ENCODE data around the gene UTP25. TPM values are rescaled to one million over a fixed set of nuclear protein-coding genes. Genes with fewer than 3 reads are reported as not detected.

Gene UTP25
- total RNA-seq, 2 donors from 2014 or later, result 4.3 to 6.0 TPM

GRCh38 chr1:209822706-209823105 lies 5.1 kb upstream of the UTP25 start:
- Mint-ChIP-seq H3K27ac (no peak overlapping the region), H3K9me3 (no peaks in the 10 kb centered on the region), H3K36me3 (ENCODE audit: low read depth) (no peaks in the 10 kb centered on the region), H3K4me3 (no peak overlapping the region), H3K4me1 (no peaks in the 10 kb centered on the region), H3K27me3 (ENCODE audit: insufficient read depth) (peaks cover 18% of the 10 kb centered on the region)
- DNase-seq, result no peak
- TF ChIP-seq, protein P1, sequence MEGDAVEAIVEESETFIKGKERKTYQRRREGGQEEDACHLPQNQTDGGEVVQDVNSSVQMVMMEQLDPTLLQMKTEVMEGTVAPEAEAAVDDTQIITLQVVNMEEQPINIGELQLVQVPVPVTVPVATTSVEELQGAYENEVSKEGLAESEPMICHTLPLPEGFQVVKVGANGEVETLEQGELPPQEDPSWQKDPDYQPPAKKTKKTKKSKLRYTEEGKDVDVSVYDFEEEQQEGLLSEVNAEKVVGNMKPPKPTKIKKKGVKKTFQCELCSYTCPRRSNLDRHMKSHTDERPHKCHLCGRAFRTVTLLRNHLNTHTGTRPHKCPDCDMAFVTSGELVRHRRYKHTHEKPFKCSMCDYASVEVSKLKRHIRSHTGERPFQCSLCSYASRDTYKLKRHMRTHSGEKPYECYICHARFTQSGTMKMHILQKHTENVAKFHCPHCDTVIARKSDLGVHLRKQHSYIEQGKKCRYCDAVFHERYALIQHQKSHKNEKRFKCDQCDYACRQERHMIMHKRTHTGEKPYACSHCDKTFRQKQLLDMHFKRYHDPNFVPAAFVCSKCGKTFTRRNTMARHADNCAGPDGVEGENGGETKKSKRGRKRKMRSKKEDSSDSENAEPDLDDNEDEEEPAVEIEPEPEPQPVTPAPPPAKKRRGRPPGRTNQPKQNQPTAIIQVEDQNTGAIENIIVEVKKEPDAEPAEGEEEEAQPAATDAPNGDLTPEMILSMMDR (conservative IDR thresholded peaks at IDR 0.05), result no peak
- H3K27me3 ChIP-seq (ENCODE audit: control insufficient read depth, insufficient read depth, low read length, poor library complexity, severe bottlenecking), result peaks cover 37% of the 10 kb centered on the region
- H3K9ac ChIP-seq (ENCODE audit: extremely low read depth, low read length, poor library complexity, severe bottlenecking), result no peak overlapping the region
- no peaks in the 10 kb centered on the region for H3K36me3 ChIP-seq (ENCODE audit: control insufficient read depth, insufficient read depth, low read length)
- WGBS, 2 experiments (ENCODE audit: insufficient coverage in 1 of 2, insufficient read length in 1 of 2), result 84 to 89% methylated on average over 7 of the region's 7 CpGs
- H3K9me3 ChIP-seq (ENCODE audit: control insufficient read depth, low read length), result no peaks in the 10 kb centered on the region
- no peak overlapping the region for H3K4me3 ChIP-seq (ENCODE audit: low read length)
- no peaks in the 10 kb centered on the region for H3K4me1 ChIP-seq (ENCODE audit: control insufficient read depth, insufficient read depth, low read length)
- H3K27ac ChIP-seq (ENCODE audit: low read depth, low read length), result no peak overlapping the region

DNA sequence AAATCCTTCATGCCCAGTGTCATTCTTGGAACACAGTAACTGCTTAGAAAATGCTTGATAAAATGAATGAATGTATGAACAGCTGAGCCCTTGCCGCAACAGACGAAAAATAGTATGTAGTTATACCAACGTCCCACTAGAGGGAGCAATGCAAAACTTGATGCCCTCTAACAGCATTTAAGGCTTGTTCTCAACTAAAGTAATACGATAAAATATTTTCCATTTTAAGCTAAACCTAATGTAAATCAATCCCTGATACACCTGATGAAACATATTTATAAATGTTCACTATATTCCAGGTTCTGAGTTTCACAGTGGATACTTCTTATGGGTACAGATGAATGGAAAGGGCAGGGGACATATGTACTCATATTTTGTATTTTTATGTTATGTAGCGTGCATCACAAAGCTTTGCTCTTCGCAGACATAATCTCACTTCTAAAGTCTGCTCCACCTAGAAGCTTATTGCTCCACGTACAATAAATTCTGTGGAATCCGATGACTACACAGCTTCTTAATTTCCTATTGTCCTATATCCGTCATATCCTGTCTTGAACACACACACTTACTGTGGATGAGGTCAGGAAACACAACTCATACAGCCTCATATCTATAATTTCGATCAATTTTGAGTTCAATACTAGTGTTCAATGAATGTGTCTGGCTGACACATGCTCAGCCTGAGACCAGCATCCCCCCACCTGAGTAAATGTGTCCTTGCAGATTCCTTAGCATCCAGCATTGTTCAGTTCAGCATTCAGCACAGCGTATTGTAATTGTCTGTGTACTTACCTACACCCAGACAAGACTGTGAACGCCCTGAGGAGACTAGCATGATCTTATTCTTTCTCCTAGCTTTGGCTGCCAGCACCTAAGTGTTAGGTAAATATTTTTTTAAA lies 4.4 kb upstream of the UTP25 start:
- Histone ChIP-seq H3K36me3 (ENCODE audit: control insufficient read depth, insufficient read depth, low read length) (no peaks in the 10 kb centered on the region), H3K9ac (ENCODE audit: extremely low read depth, low read length, poor library complexity, severe bottlenecking) (no peak overlapping the region), H3K9me3 (ENCODE audit: control insufficient read depth, low read length) (no peaks in the 10 kb centered on the region), H3K4me1 (ENCODE audit: control insufficient read depth, insufficient read depth, low read length) (no peaks in the 10 kb centered on the region), H3K27me3 (ENCODE audit: control insufficient read depth, insufficient read depth, low read length, poor library complexity, severe bottlenecking) (peaks cover 37% of the 10 kb centered on the region), H3K4me3 (ENCODE audit: low read length) (no peak overlapping the region), H3K27ac (ENCODE audit: low read depth, low read length) (no peak overlapping the region)
- no peak for DNase-seq
- Mint-ChIP-seq H3K9me3 (no peaks in the 10 kb centered on the region), H3K4me1 (no peaks in the 10 kb centered on the region), H3K27me3 (ENCODE audit: insufficient read depth) (peaks cover 16% of the 10 kb centered on the region), H3K4me3 (no peak overlapping the region), H3K36me3 (ENCODE audit: low read depth) (no peaks in the 10 kb centered on the region), H3K27ac (no peak overlapping the region)
- WGBS, 2 experiments (ENCODE audit: insufficient coverage in 1 of 2, insufficient read length in 1 of 2), result 47 to 52% methylated on average over 6 to 12 of the region's 12 CpGs
- TF ChIP-seq, protein P1 (conservative IDR thresholded peaks at IDR 0.05), result peak; percentile 87

DNA sequence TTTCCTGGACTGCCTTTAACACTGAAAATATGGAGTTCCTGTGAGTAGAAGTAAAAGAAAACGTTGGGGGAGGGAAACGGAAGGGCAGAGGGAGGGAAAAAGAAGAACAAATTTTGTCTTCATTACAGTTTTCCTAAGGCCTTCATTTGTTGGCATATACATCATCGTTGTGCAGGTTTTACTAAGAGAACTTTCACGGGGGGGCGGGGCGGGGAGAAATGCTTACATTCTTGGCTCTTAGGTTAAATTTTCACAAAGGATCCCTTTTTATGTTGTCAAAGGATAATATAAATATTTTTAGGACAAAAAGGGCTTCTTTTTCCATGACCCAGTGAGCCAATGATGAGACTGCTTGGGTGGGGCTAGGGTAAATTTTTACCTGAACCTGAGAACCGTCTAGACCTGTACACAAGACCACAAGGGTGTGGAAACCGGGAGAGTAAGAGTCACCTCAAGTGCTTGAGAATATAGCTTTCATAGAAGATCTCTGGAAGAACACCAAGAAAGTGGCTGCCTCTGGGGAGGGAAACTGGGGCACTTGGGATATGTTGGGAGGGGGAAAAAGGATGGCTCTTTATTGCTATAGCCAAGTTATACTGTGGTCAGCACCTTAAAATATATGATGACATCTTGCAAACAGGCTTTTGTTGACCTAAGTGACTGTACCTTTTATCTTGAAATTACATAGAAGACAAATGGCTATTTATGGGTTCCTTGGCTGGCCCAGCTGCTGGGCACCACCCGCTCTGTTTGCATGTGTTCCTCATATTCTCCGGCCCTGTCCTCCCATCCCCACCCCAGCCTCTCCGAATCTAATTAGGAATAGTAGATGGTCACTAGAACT lies 2.0 kb upstream of the UTP25 start:
- TF ChIP-seq, protein P1 (conservative IDR thresholded peaks at IDR 0.05), result no peak
- Histone ChIP-seq H3K36me3 (ENCODE audit: control insufficient read depth, insufficient read depth, low read length) (peaks cover 7% of the 10 kb centered on the region), H3K27me3 (ENCODE audit: control insufficient read depth, insufficient read depth, low read length, poor library complexity, severe bottlenecking) (peaks cover 15% of the 10 kb centered on the region), H3K9me3 (ENCODE audit: control insufficient read depth, low read length) (no peaks in the 10 kb centered on the region), H3K4me3 (ENCODE audit: low read length) (no peak overlapping the region), H3K9ac (ENCODE audit: extremely low read depth, low read length, poor library complexity, severe bottlenecking) (no peak overlapping the region), H3K27ac (ENCODE audit: low read depth, low read length) (no peak overlapping the region), H3K4me1 (ENCODE audit: control insufficient read depth, insufficient read depth, low read length) (no peaks in the 10 kb centered on the region)
- H3K36me3 Mint-ChIP-seq (ENCODE audit: low read depth), result peaks cover 1% of the 10 kb centered on the region
- peaks cover 2% of the 10 kb centered on the region for H3K4me1 Mint-ChIP-seq
- no peak for DNase-seq
- H3K27me3 Mint-ChIP-seq (ENCODE audit: insufficient read depth), result peaks cover 4% of the 10 kb centered on the region
- 84 to 89% methylated on average over 4 to 11 of the region's 11 CpGs for WGBS, 2 experiments (ENCODE audit: insufficient coverage in 1 of 2, insufficient read length in 1 of 2)
- no peaks in the 10 kb centered on the region for H3K9me3 Mint-ChIP-seq
- H3K27ac Mint-ChIP-seq, result no peak overlapping the region
- no peak overlapping the region for H3K4me3 Mint-ChIP-seq

Data from endodermal cell (in vitro differentiated cells).